Neural progenitor cell (in vitro differentiated cells): Measurements from ENCODE around the gene SPRR2A. TPM values are rescaled to one million over a fixed set of nuclear protein-coding genes. Genes with fewer than 3 reads are reported as not detected.

ENCODE experiments used
- DNase-seq: peaks from one replicate; pipeline ENCODE4 v3.0.0-alpha.2; 2016; ENCODE audit warnings: low spot score
- H2AFZ ChIP-seq: fragments of 200-600 bp; sonication (generic); replicated peaks from 2 replicates; pipeline ENCODE4 v1.6.1; 2016; ENCODE audit warnings: antibody characterized with exemption
- H3F3A ChIP-seq: fragments of 200-600 bp; sonication (generic); 2 replicates; pipeline ENCODE4 v1.6.1; 2016; ENCODE audit warnings: antibody characterized with exemption, low read depth
- H3K27ac ChIP-seq: fragments of 200-600 bp; sonication (generic); 2 replicates; pipeline ENCODE4 v1.5.1; 2016; ENCODE audit warnings: mild to moderate bottlenecking
- H3K27me3 ChIP-seq: fragments of 200-600 bp; sonication (generic); 2 replicates; pipeline ENCODE4 v1.6.1; 2016; ENCODE audit warnings: mild to moderate bottlenecking, moderate library complexity
- H3K36me3 ChIP-seq: fragments of 200-600 bp; sonication (generic); 2 replicates; pipeline ENCODE4 v1.5.1; 2016
- H3K4me1 ChIP-seq: fragments of 200-600 bp; sonication (generic); 2 replicates; pipeline ENCODE4 v1.6.1; 2016; ENCODE audit warnings: mixed run types
- H3K4me2 ChIP-seq: fragments of 200-600 bp; sonication (generic); 2 replicates; pipeline ENCODE4 v1.6.1; 2016
- H3K4me3 ChIP-seq: fragments of 200-600 bp; sonication (generic); 2 replicates; pipeline ENCODE4 v1.5.1; 2016
- H3K79me2 ChIP-seq: fragments of 200-600 bp; sonication (generic); 2 replicates; pipeline ENCODE4 v1.6.1; 2016; ENCODE audit warnings: low read depth
- H3K9ac ChIP-seq: fragments of 200-600 bp; sonication (generic); 2 replicates; pipeline ENCODE4 v1.6.1; 2016
- H3K9me3 ChIP-seq: fragments of 200-600 bp; sonication (generic); 2 replicates; pipeline ENCODE4 v1.5.1; 2016; ENCODE audit warnings: low read depth
- H4K20me1 ChIP-seq: fragments of 200-600 bp; sonication (generic); 2 replicates; pipeline ENCODE4 v1.6.1; 2016; ENCODE audit warnings: low read depth
- H3K27ac Mint-ChIP-seq: 3 replicates; pipeline ENCODE4 v1.8.0; 2021; ENCODE audit warnings: mixed read lengths
- H3K27me3 Mint-ChIP-seq: 2 replicates; pipeline ENCODE4 v1.8.0; 2022; ENCODE audit warnings: low read depth, mild to moderate bottlenecking, inconsistent platforms, moderate library complexity, mixed read lengths; ENCODE audit not compliant: insufficient read depth
- H3K36me3 Mint-ChIP-seq: 3 replicates; pipeline ENCODE4 v1.8.0; 2021; ENCODE audit warnings: mixed read lengths
- H3K4me1 Mint-ChIP-seq: 3 replicates; pipeline ENCODE4 v1.8.0; 2021; ENCODE audit warnings: mixed read lengths
- H3K4me3 Mint-ChIP-seq: 3 replicates; pipeline ENCODE4 v1.8.0; 2021; ENCODE audit warnings: mild to moderate bottlenecking, moderate library complexity, mixed read lengths
- H3K9me3 Mint-ChIP-seq: 3 replicates; pipeline ENCODE4 v1.8.0; 2020; ENCODE audit warnings: mixed read lengths
- CTCF ChIP-seq: fragments of 200-600 bp; sonication (generic); IDR thresholded peaks from 2 replicates; pipeline ENCODE4 v1.5.1; 2017; ENCODE audit warnings: antibody characterized with exemption, mild to moderate bottlenecking
- EZH2 ChIP-seq: fragments of 200-600 bp; sonication (generic); IDR thresholded peaks from 2 replicates; pipeline ENCODE4 v1.6.1; 2017; ENCODE audit warnings: antibody characterized with exemption, mild to moderate bottlenecking, moderate library complexity
- EZH2phosphoT487 ChIP-seq: fragments of 200-600 bp; sonication (generic); IDR thresholded peaks from 2 replicates; pipeline ENCODE4 v1.6.1; 2017; ENCODE audit warnings: antibody characterized with exemption
- total RNA-seq: library from RNA; depleted of rRNA; stranded (reverse); fragments of >200 nt; gene quantifications from 2 replicates; pipeline ENCODE4 v1.2.3, GENCODE V29; 2015; ENCODE audit warnings: low replicate concordance

SPRR2A gene
- total RNA-seq, 1 donor from 2014 or later = not detected

- DNase-seq = no peak
- no peaks in the 10 kb centered on the region for H3K36me3 Mint-ChIP-seq
- no peaks in the 10 kb centered on the region for H3K4me1 Mint-ChIP-seq
- Histone ChIP-seq H3K9me3 (peaks cover 8% of the 10 kb centered on the region), H4K20me1 (no peaks in the 10 kb centered on the region), H3K4me2 (no peak overlapping the region), H3F3A (no peaks in the 10 kb centered on the region), H3K4me1 (no peaks in the 10 kb centered on the region), H3K27me3 (no peaks in the 10 kb centered on the region), H3K9ac (no peak overlapping the region), H2AFZ (no peak overlapping the region), H3K79me2 (no peaks in the 10 kb centered on the region), H3K27ac (no peak overlapping the region), H3K4me3 (no peak overlapping the region), H3K36me3 (no peaks in the 10 kb centered on the region)
- H3K27me3 Mint-ChIP-seq = peaks cover 3% of the 10 kb centered on the region
- TF ChIP-seq EZH2 (no peak), CTCF (no peak), EZH2phosphoT487 (no peak)
- no peaks in the 10 kb centered on the region for H3K9me3 Mint-ChIP-seq
- no peak overlapping the region for H3K27ac Mint-ChIP-seq
- no peak overlapping the region for H3K4me3 Mint-ChIP-seq
Measured at GRCh38 chr1:153095764-153096163, 38.5 kb upstream of the SPRR2A start.

DNA sequence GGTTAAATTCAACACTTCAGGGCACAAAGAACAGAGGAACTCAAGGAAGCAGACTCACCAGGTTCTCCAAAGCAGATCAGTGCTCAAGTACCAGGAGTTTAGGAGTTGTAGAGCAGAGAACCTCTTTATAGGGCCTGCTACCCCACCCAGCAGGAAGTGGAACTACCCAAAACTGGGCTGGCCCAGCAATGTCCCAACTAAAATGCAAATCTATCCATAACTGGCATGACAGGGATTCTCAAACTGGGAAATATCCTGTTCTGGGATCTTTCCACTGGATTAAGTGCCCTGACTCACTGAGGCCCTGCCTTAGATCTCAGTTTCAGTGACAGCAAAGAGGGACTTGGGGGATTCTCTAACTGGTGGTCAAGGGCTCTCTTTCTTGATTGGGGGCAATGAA lies 37.1 kb upstream of the SPRR2A start, which contains the start of gene SPRR2E:
Gene SPRR2E (minus strand): TSS at position 101 of the 400 bp plus-strand sequence. CDS start 775 bp downstream, outside the sequence.
- Mint-ChIP-seq H3K4me1 (no peaks in the 10 kb centered on the region), H3K4me3 (no peak within 1 kb of the TSS), H3K27ac (no peak within 1 kb of the TSS), H3K36me3 (no peaks in the 10 kb centered on the region), H3K9me3 (no peaks in the 10 kb centered on the region), H3K27me3 (peaks cover 3% of the 10 kb centered on the region)
- H3K27ac ChIP-seq = no peak within 1 kb of the TSS
- TF ChIP-seq EZH2 (no peak), CTCF (no peak), EZH2phosphoT487 (no peak)
- no peaks in the 10 kb centered on the region for H3K4me1 ChIP-seq
- H3K9ac ChIP-seq = no peak within 1 kb of the TSS
- no peak within 1 kb of the TSS for H3K4me3 ChIP-seq
- no peaks in the 10 kb centered on the region for H3K27me3 ChIP-seq
- peaks cover 8% of the 10 kb centered on the region for H3K9me3 ChIP-seq
- no peak for DNase-seq
- no peaks in the 10 kb centered on the region for H3K79me2 ChIP-seq
- H3F3A ChIP-seq = no peaks in the 10 kb centered on the region
- no peak within 1 kb of the TSS for H3K4me2 ChIP-seq
- no peaks in the 10 kb centered on the region for H3K36me3 ChIP-seq
- no peaks in the 10 kb centered on the region for H4K20me1 ChIP-seq
- H2AFZ ChIP-seq = no peak within 1 kb of the TSS

DNA sequence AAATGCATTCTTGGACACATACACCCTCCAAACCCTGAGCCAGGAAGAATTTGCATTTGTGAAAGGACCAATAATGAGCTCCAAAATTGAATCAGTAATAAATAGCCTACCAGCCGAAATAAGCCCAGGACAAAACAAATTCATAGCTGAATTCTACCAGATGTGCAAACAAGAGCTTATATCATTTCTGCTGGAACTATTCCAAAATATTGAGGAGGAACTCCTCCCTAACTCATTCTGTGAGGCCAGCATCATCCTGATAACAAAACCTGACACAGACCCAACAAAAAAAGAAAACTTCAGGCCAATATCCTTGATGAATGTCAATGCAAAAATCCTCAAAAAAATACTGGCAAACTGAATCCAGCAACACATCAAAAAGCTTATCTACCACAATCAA lies 30.3 kb upstream of the SPRR2A start:
- no peaks in the 10 kb centered on the region for H3K27me3 ChIP-seq
- no peaks in the 10 kb centered on the region for H3K36me3 Mint-ChIP-seq
- H3K4me1 Mint-ChIP-seq = no peaks in the 10 kb centered on the region
- H3K27me3 Mint-ChIP-seq = peaks cover 5% of the 10 kb centered on the region
- no peaks in the 10 kb centered on the region for H3K36me3 ChIP-seq
- no peaks in the 10 kb centered on the region for H4K20me1 ChIP-seq
- no peaks in the 10 kb centered on the region for H3K79me2 ChIP-seq
- H2AFZ ChIP-seq = no peak overlapping the region
- H3K4me3 Mint-ChIP-seq = no peak overlapping the region
- no peak for TF ChIP-seq EZH2phosphoT487
- TF ChIP-seq CTCF = no peak
- no peak for TF ChIP-seq EZH2
- no peak overlapping the region for H3K27ac Mint-ChIP-seq
- H3K9ac ChIP-seq = no peak overlapping the region
- peaks cover 22% of the 10 kb centered on the region for H3K9me3 ChIP-seq
- no peak overlapping the region for H3K27ac ChIP-seq
- H3F3A ChIP-seq = no peaks in the 10 kb centered on the region
- peaks cover 4% of the 10 kb centered on the region for H3K9me3 Mint-ChIP-seq
- no peak overlapping the region for H3K4me2 ChIP-seq
- no peaks in the 10 kb centered on the region for H3K4me1 ChIP-seq
- no peak overlapping the region for H3K4me3 ChIP-seq
- DNase-seq = no peak
